HL-60 (cell line): ENCODE measurements around the gene DMGDH.

ENCODE experiments used
- GABPA ChIP-seq: IDR thresholded peaks from 2 replicates; pipeline ENCODE4 v1.6.1; 2012; ENCODE audit warnings: low read depth
- POLR2AphosphoS5 ChIP-seq: IDR thresholded peaks from 2 replicates; pipeline ENCODE4 v1.6.1; 2012; ENCODE audit warnings: low read depth
- REST ChIP-seq: IDR thresholded peaks from 2 replicates; pipeline ENCODE4 v1.6.1; 2012; ENCODE audit warnings: low read depth; ENCODE audit not compliant: insufficient replicate concordance
- SPI1 ChIP-seq: IDR thresholded peaks from 2 replicates; pipeline ENCODE4 v1.6.1; 2012; ENCODE audit warnings: low read depth, mild to moderate bottlenecking, borderline replicate concordance
- TF ChIP-seq, protein P1 (sequence below): IDR thresholded peaks from one replicate; pipeline ENCODE4 v1.5.1; 2011; ENCODE audit warnings: low read length, control low read depth, inconsistent platforms; ENCODE audit not compliant: insufficient read depth

DNA sequence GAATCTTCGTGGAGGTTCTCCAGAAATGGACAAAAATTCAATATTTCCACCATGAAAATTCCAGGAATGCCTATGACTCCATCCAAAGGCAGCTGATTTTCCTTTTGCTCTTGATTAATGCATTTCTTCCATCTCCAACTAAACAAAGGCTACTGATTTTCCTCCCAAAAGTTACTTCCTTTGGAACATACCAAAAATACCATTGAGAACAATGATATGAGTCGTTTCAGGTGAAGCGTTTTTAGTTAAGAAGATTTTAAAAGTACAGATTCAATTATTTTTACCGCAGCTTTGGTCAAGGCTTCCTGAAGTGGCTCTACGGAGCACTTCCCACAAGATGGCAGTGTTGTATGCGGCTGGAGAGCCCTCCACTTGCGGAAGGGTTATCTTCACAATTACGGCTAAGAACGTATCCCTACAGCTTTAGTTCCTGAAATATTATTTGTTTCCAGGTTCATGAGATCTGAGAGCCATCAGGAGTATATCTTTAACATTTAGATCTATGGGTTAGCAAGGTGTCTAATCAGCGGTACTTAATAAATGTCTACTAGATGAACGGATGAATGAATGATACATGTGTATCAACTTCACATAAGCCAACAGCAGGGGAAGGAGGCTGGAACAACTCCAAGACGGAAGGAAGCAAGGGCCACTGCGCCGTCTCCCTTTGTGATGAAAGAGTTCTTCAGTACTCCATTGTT lies 48.5 kb downstream of the DMGDH start:
- TF ChIP-seq, protein P1, sequence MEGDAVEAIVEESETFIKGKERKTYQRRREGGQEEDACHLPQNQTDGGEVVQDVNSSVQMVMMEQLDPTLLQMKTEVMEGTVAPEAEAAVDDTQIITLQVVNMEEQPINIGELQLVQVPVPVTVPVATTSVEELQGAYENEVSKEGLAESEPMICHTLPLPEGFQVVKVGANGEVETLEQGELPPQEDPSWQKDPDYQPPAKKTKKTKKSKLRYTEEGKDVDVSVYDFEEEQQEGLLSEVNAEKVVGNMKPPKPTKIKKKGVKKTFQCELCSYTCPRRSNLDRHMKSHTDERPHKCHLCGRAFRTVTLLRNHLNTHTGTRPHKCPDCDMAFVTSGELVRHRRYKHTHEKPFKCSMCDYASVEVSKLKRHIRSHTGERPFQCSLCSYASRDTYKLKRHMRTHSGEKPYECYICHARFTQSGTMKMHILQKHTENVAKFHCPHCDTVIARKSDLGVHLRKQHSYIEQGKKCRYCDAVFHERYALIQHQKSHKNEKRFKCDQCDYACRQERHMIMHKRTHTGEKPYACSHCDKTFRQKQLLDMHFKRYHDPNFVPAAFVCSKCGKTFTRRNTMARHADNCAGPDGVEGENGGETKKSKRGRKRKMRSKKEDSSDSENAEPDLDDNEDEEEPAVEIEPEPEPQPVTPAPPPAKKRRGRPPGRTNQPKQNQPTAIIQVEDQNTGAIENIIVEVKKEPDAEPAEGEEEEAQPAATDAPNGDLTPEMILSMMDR, result peak; percentile 22
- TF ChIP-seq GABPA, result no peak
- TF ChIP-seq POLR2AphosphoS5, result no peak
- no peak for TF ChIP-seq SPI1
- TF ChIP-seq REST, result no peak
